WTC11 (cell line): Measurements from ENCODE around the gene DNAJC5G. TPM values are rescaled to one million over a fixed set of nuclear protein-coding genes. Genes with fewer than 3 reads are reported as not detected.

Experiments
- ATAC-seq: fragments of 200-7000 bp; cut with Tn5 transposase; 2 replicates; pipeline ENCODE4 v1.10.0; 2021; ENCODE audit warnings: mild to moderate bottlenecking, moderate library complexity
- CTCF ChIA-PET: fragments of 300-600 bp; sonication (Branson Sonifier 250); formaldehyde crosslinking; loops from one replicate; lab custom pipeline; 2021; ENCODE audit warnings: antibody characterized with exemption; lab: Charles Lee
- POLR2A ChIA-PET: fragments of 350-600 bp; sonication (Branson Sonifier 250); formaldehyde crosslinking; loops from one replicate; lab custom pipeline; 2021; ENCODE audit warnings: antibody characterized with exemption; lab: Charles Lee
- DNase-seq: peaks from one replicate; pipeline ENCODE4 v3.0.0; 2021; ENCODE audit warnings: low spot score
- H3K27ac Mint-ChIP-seq: 2 replicates; pipeline ENCODE4 v1.8.0; 2021; ENCODE audit warnings: mixed read lengths
- H3K27me3 Mint-ChIP-seq: 2 replicates; pipeline ENCODE4 v1.8.0; 2021; ENCODE audit warnings: low read depth, mild to moderate bottlenecking, moderate library complexity, mixed read lengths
- H3K36me3 Mint-ChIP-seq: 2 replicates; pipeline ENCODE4 v1.8.0; 2021; ENCODE audit warnings: mixed read lengths
- H3K4me1 Mint-ChIP-seq: 2 replicates; pipeline ENCODE4 v1.8.0; 2022; ENCODE audit warnings: mixed read lengths
- H3K4me3 Mint-ChIP-seq: 2 replicates; pipeline ENCODE4 v1.8.0; 2021; ENCODE audit warnings: mild to moderate bottlenecking, moderate library complexity, mixed read lengths
- H3K9me3 Mint-ChIP-seq: 2 replicates; pipeline ENCODE4 v1.8.0; 2021; ENCODE audit warnings: mixed read lengths
- ARID4B ChIP-seq: sonication (generic); formaldehyde crosslinking; IDR thresholded peaks from 2 replicates; pipeline ENCODE4 v1.8.0; 2023; ENCODE audit warnings: missing genetic modification reagents, mild to moderate bottlenecking, borderline replicate concordance
- ATF2 ChIP-seq: sonication (generic); formaldehyde crosslinking; IDR thresholded peaks from 2 replicates; pipeline ENCODE4 v1.8.1; 2022; ENCODE audit warnings: low read depth, missing genetic modification reagents, borderline replicate concordance
- E2F1 ChIP-seq: sonication (generic); formaldehyde crosslinking; IDR thresholded peaks from 2 replicates; pipeline ENCODE4 v1.8.0; 2022; ENCODE audit warnings: mild to moderate bottlenecking, missing genetic modification reagents
- ESRRA ChIP-seq: sonication (generic); formaldehyde crosslinking; IDR thresholded peaks from 2 replicates; pipeline ENCODE4 v1.8.1; 2022; ENCODE audit warnings: mild to moderate bottlenecking, missing genetic modification reagents, borderline replicate concordance
- GTF2I ChIP-seq: fragments of 250-450 bp; sonication (Bioruptor Pico); conservative IDR thresholded peaks from 2 replicates; pipeline ENCODE4 v1.4.0; 2021; ENCODE audit warnings: mild to moderate bottlenecking
- JAZF1 ChIP-seq: fragments of 250-450 bp; sonication (Bioruptor Pico); IDR thresholded peaks from 2 replicates; pipeline ENCODE4 v1.9.0; 2021; ENCODE audit warnings: moderate library complexity, mild to moderate bottlenecking, inconsistent platforms
- NFATC4 ChIP-seq: fragments of 250-450 bp; sonication (Bioruptor Pico); IDR thresholded peaks from 2 replicates; pipeline ENCODE4 v1.9.0; 2021; ENCODE audit warnings: mild to moderate bottlenecking
- NFE2L1 ChIP-seq: sonication (generic); formaldehyde crosslinking; IDR thresholded peaks from 2 replicates; pipeline ENCODE4 v1.8.1; 2023; ENCODE audit warnings: missing genetic modification reagents
- SMAD3 ChIP-seq: sonication (generic); formaldehyde crosslinking; IDR thresholded peaks from 2 replicates; pipeline ENCODE4 v1.8.0; 2022; ENCODE audit warnings: missing genetic modification reagents, mild to moderate bottlenecking, borderline replicate concordance
- SOX15 ChIP-seq: fragments of 250-450 bp; sonication (Bioruptor Pico); IDR thresholded peaks from 2 replicates; pipeline ENCODE4 v1.9.0; 2021; ENCODE audit warnings: mild to moderate bottlenecking
- ZMAT4 ChIP-seq: fragments of 250-450 bp; sonication (Bioruptor Pico); IDR thresholded peaks from 2 replicates; pipeline ENCODE4 v1.9.0; 2021; ENCODE audit warnings: mild to moderate bottlenecking
- ZNF263 ChIP-seq: sonication (generic); formaldehyde crosslinking; IDR thresholded peaks from 2 replicates; pipeline ENCODE4 v1.8.1; 2022; ENCODE audit warnings: low read depth, mild to moderate bottlenecking, moderate library complexity, missing genetic modification reagents
- ZNF317 ChIP-seq: sonication (generic); formaldehyde crosslinking; IDR thresholded peaks from 2 replicates; pipeline ENCODE4 v1.8.1; 2023; ENCODE audit warnings: low read depth, mild to moderate bottlenecking, moderate library complexity, missing genetic modification reagents, borderline replicate concordance
- ZNF396 ChIP-seq: fragments of 250-450 bp; sonication (Bioruptor Pico); IDR thresholded peaks from 2 replicates; pipeline ENCODE4 v1.8.0; 2021; ENCODE audit warnings: mild to moderate bottlenecking, moderate library complexity, borderline replicate concordance
- ZSCAN18 ChIP-seq: fragments of 250-450 bp; sonication (Bioruptor Pico); IDR thresholded peaks from 2 replicates; pipeline ENCODE4 v2.1.2; 2022; ENCODE audit warnings: mild to moderate bottlenecking, moderate library complexity
- total RNA-seq: library from RNA; stranded (reverse); gene quantifications from 3 replicates; pipeline ENCODE4 v1.2.3, GENCODE V29; 2021
- TF ChIP-seq, protein P1 (sequence below): fragments of 250-450 bp; sonication (Bioruptor Pico); IDR thresholded peaks from 2 replicates; pipeline ENCODE4 v1.9.0; 2021; ENCODE audit warnings: mild to moderate bottlenecking, borderline replicate concordance
- TF ChIP-seq, protein P2 (sequence below): sonication (generic); formaldehyde crosslinking; IDR thresholded peaks from 2 replicates; pipeline ENCODE4 v1.8.0; 2023; ENCODE audit warnings: mild to moderate bottlenecking, missing genetic modification reagents
- TF ChIP-seq, protein P3 (sequence below): fragments of 200-600 bp; IDR thresholded peaks from 2 replicates; pipeline ENCODE4 v1.8.0; 2022; ENCODE audit warnings: antibody characterized with exemption

DNAJC5G gene
- total RNA-seq, 1 experiment from 2014 or later: 0.44 TPM

DNA sequence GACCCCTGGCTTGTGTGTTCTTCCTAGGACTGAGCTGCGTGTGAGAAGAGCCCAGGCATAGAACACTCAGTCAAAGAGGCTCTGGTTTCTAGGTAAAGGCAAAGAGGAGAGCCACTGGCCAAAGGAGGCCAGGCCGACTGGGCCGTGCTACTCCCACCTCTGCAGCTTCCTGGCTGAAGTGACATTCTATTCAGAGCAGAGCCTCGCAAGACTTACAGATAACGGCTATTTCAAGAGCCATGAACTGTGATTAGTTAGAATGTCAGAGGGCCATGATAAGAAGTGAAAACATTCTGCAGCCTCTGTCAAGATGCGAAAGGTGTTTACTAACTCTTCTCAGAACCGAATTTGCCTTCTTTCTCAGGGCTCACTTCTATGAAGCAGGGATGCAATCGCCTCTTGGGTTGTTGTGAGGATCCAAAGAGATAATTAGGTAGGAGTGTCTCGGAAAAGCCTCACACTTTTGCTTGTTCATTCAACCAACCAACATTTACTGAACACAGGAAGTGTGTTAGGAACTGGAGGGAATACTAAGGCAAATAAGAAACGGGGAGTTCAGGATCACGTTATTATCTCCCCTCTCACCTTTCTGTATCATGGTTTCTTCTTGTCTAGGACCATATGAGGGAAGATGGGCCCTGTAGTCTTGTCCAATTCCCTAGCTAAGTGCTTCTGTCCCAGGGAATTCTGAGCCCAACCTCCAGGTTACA, 3.4 kb upstream of the DNAJC5G start:
- no peak overlapping the region for H3K27ac Mint-ChIP-seq
- H3K27me3 Mint-ChIP-seq: peaks cover 7% of the 10 kb centered on the region
- peaks cover 8% of the 10 kb centered on the region for H3K9me3 Mint-ChIP-seq
- H3K4me3 Mint-ChIP-seq: no peak overlapping the region
- H3K4me1 Mint-ChIP-seq: peaks cover 6% of the 10 kb centered on the region; the same call in 1 of the 2 replicates
- POLR2A ChIA-PET: interaction anchor here (0.7 kb wide), 1 partner anchor 185 kb away, joined by 3 read pairs; the partner anchor contains the start of gene KHK
- CTCF ChIA-PET: interaction anchor here (0.9 to 4.1 kb wide), 8 partner anchors 9 to 31 kb away, joined by 3 to 34 read pairs (median 6); partner anchors contain the start of gene TRIM54
- ATAC-seq: no peak
- H3K36me3 Mint-ChIP-seq: no peaks in the 10 kb centered on the region
- no peak for DNase-seq
- TF ChIP-seq SOX15 (CRISPR knock-in tag) (no peak), ATF2 (CRISPR knock-in tag) (no peak), ZNF263 (no peak), E2F1 (CRISPR knock-in tag) (no peak), ZMAT4 (CRISPR knock-in tag) (no peak), GTF2I (CRISPR knock-in tag) (no peak), ESRRA (CRISPR knock-in tag) (no peak), ZNF396 (CRISPR knock-in tag) (no peak), SMAD3 (CRISPR knock-in tag) (no peak), NFE2L1 (no peak), JAZF1 (CRISPR knock-in tag) (no peak), ZNF317 (CRISPR knock-in tag) (no peak), ZSCAN18 (CRISPR knock-in tag) (no peak), ARID4B (CRISPR knock-in tag) (no peak), NFATC4 (CRISPR knock-in tag) (no peak)
- TF ChIP-seq, protein P1, sequence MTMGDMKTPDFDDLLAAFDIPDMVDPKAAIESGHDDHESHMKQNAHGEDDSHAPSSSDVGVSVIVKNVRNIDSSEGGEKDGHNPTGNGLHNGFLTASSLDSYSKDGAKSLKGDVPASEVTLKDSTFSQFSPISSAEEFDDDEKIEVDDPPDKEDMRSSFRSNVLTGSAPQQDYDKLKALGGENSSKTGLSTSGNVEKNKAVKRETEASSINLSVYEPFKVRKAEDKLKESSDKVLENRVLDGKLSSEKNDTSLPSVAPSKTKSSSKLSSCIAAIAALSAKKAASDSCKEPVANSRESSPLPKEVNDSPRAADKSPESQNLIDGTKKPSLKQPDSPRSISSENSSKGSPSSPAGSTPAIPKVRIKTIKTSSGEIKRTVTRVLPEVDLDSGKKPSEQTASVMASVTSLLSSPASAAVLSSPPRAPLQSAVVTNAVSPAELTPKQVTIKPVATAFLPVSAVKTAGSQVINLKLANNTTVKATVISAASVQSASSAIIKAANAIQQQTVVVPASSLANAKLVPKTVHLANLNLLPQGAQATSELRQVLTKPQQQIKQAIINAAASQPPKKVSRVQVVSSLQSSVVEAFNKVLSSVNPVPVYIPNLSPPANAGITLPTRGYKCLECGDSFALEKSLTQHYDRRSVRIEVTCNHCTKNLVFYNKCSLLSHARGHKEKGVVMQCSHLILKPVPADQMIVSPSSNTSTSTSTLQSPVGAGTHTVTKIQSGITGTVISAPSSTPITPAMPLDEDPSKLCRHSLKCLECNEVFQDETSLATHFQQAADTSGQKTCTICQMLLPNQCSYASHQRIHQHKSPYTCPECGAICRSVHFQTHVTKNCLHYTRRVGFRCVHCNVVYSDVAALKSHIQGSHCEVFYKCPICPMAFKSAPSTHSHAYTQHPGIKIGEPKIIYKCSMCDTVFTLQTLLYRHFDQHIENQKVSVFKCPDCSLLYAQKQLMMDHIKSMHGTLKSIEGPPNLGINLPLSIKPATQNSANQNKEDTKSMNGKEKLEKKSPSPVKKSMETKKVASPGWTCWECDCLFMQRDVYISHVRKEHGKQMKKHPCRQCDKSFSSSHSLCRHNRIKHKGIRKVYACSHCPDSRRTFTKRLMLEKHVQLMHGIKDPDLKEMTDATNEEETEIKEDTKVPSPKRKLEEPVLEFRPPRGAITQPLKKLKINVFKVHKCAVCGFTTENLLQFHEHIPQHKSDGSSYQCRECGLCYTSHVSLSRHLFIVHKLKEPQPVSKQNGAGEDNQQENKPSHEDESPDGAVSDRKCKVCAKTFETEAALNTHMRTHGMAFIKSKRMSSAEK (CRISPR knock-in tag): no peak
- TF ChIP-seq, protein P2, sequence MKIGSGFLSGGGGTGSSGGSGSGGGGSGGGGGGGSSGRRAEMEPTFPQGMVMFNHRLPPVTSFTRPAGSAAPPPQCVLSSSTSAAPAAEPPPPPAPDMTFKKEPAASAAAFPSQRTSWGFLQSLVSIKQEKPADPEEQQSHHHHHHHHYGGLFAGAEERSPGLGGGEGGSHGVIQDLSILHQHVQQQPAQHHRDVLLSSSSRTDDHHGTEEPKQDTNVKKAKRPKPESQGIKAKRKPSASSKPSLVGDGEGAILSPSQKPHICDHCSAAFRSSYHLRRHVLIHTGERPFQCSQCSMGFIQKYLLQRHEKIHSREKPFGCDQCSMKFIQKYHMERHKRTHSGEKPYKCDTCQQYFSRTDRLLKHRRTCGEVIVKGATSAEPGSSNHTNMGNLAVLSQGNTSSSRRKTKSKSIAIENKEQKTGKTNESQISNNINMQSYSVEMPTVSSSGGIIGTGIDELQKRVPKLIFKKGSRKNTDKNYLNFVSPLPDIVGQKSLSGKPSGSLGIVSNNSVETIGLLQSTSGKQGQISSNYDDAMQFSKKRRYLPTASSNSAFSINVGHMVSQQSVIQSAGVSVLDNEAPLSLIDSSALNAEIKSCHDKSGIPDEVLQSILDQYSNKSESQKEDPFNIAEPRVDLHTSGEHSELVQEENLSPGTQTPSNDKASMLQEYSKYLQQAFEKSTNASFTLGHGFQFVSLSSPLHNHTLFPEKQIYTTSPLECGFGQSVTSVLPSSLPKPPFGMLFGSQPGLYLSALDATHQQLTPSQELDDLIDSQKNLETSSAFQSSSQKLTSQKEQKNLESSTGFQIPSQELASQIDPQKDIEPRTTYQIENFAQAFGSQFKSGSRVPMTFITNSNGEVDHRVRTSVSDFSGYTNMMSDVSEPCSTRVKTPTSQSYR (CRISPR knock-in tag): no peak
- TF ChIP-seq, protein P3, sequence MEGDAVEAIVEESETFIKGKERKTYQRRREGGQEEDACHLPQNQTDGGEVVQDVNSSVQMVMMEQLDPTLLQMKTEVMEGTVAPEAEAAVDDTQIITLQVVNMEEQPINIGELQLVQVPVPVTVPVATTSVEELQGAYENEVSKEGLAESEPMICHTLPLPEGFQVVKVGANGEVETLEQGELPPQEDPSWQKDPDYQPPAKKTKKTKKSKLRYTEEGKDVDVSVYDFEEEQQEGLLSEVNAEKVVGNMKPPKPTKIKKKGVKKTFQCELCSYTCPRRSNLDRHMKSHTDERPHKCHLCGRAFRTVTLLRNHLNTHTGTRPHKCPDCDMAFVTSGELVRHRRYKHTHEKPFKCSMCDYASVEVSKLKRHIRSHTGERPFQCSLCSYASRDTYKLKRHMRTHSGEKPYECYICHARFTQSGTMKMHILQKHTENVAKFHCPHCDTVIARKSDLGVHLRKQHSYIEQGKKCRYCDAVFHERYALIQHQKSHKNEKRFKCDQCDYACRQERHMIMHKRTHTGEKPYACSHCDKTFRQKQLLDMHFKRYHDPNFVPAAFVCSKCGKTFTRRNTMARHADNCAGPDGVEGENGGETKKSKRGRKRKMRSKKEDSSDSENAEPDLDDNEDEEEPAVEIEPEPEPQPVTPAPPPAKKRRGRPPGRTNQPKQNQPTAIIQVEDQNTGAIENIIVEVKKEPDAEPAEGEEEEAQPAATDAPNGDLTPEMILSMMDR: no peak
